GM23248 (cell line): Measurements from ENCODE around the gene COL4A5. TPM values are rescaled to one million over a fixed set of nuclear protein-coding genes. Genes with fewer than 3 reads are reported as not detected.

Experiments used
- DNase-seq: peaks from one replicate; pipeline ENCODE4 v3.0.0-alpha.2; 2015
- H2AFZ ChIP-seq: fragments of 200-600 bp; sonication (generic); 2 replicates; pipeline ENCODE4 v1.6.1; 2016; ENCODE audit warnings: antibody characterized with exemption
- H3F3A ChIP-seq: fragments of 200-600 bp; sonication (generic); 2 replicates; pipeline ENCODE4 v1.6.1; 2016; ENCODE audit warnings: mild to moderate bottlenecking, antibody characterized with exemption, mixed run types; ENCODE audit not compliant: insufficient read depth
- H3K27ac ChIP-seq: fragments of 200-600 bp; sonication (generic); 2 replicates; pipeline ENCODE4 v1.5.1; 2016; ENCODE audit warnings: mild to moderate bottlenecking
- H3K27me3 ChIP-seq: fragments of 200-600 bp; sonication (generic); replicated peaks from 2 replicates; pipeline ENCODE4 v1.6.1; 2016; ENCODE audit warnings: mild to moderate bottlenecking; ENCODE audit not compliant: insufficient read depth
- H3K36me3 ChIP-seq: fragments of 200-600 bp; sonication (generic); 2 replicates; pipeline ENCODE4 v1.6.1; 2016; ENCODE audit warnings: low read depth, mild to moderate bottlenecking
- H3K4me1 ChIP-seq: fragments of 200-600 bp; sonication (generic); 2 replicates; pipeline ENCODE4 v1.6.1; 2016; ENCODE audit warnings: mild to moderate bottlenecking; ENCODE audit not compliant: insufficient read depth
- H3K4me2 ChIP-seq: fragments of 200-600 bp; sonication (generic); one replicate; pipeline ENCODE4 v1.6.1; 2016; ENCODE audit warnings: mild to moderate bottlenecking; ENCODE audit not compliant: unreplicated experiment
- H3K4me3 ChIP-seq: fragments of 200-600 bp; sonication (generic); 2 replicates; pipeline ENCODE4 v1.5.1; 2016; ENCODE audit warnings: mild to moderate bottlenecking
- H3K79me2 ChIP-seq: fragments of 200-600 bp; sonication (generic); 2 replicates; pipeline ENCODE4 v1.6.1; 2016; ENCODE audit warnings: mild to moderate bottlenecking; ENCODE audit not compliant: insufficient read depth
- H3K9ac ChIP-seq: fragments of 200-600 bp; sonication (generic); 2 replicates; pipeline ENCODE4 v1.6.1; 2016; ENCODE audit warnings: mild to moderate bottlenecking
- H3K9me2 ChIP-seq: fragments of 200-600 bp; sonication (generic); 2 replicates; pipeline ENCODE4 v1.6.1; 2016; ENCODE audit warnings: mixed run types, mild to moderate bottlenecking, moderate library complexity; ENCODE audit not compliant: insufficient read depth
- H3K9me3 ChIP-seq: fragments of 200-600 bp; sonication (generic); one replicate; pipeline ENCODE4 v1.6.1; 2017; ENCODE audit warnings: low read depth
- H4K20me1 ChIP-seq: fragments of 200-600 bp; sonication (generic); 2 replicates; pipeline ENCODE4 v1.6.0; 2016; ENCODE audit not compliant: insufficient read depth
- EZH2 ChIP-seq: fragments of 200-600 bp; sonication (generic); IDR thresholded peaks from 2 replicates; pipeline ENCODE4 v1.6.1; 2018; ENCODE audit warnings: antibody characterized with exemption, mild to moderate bottlenecking; ENCODE audit not compliant: insufficient read depth, poor library complexity, severe bottlenecking
- EZH2phosphoT487 ChIP-seq: fragments of 200-600 bp; sonication (generic); IDR thresholded peaks from 2 replicates; pipeline ENCODE4 v1.6.1; 2018; ENCODE audit warnings: antibody characterized with exemption, moderate library complexity, mild to moderate bottlenecking, low read depth; ENCODE audit not compliant: insufficient read depth
- WGBS, 2 experiments: methylation state at CpG; one replicate each; pipeline ENCODE4 v1.1.6; 2015 to 2017; ENCODE audit warnings: low lambda C conversion rate in 2 of 2, low coverage in 1 of 2; ENCODE audit errors: missing lambda C conversion rate in 2 of 2; 5-methylcytosine and 5-hydroxymethylcytosine counted together
- in situ Hi-C: fragments of 300-500 bp; cut with MboI; formaldehyde crosslinking; loops from 2 replicates; pipeline ENCODE4 v1.15.0; 2020
- polyA plus RNA-seq: library from polyadenylated mRNA; unstranded; fragments of >200 nt; fragmentation: Nextera tagmentation; extraction: Ambion mirVana; gene quantifications from 2 replicates; pipeline ENCODE4 v1.2.1, GENCODE V29; 2016
- total RNA-seq: library from RNA; depleted of rRNA; stranded (reverse); fragments of >200 nt; shearing (Covaris generic); gene quantifications from 2 replicates; pipeline ENCODE4 v1.2.3, GENCODE V29; 2014

Gene COL4A5
- total and polyA plus RNA-seq, 2 experiments from 2014 or later = 5.3 to 14.4 TPM

DNA sequence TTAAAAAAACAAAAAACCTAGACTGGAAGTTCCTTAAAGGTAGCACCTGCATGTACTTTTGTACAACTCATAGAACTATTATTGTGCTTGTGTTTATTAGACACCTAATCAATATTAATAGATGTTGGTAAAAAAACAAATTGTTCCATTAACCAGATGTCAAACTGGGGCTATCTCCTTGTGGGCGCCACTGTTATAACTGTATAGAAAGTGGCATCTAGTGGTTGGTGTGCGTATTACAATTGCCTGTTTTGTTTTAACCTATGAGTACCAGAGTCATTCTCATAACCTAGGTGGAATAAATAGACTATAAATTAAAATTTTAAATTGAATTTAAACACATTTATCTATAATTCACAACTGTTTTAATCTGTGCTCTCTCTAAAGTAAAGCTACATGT lies 97.4 kb downstream of the COL4A5 start:
- no peaks in the 10 kb centered on the region for H3K79me2 ChIP-seq
- H3K4me2 ChIP-seq = no peak overlapping the region
- no peaks in the 10 kb centered on the region for H3K9me3 ChIP-seq
- in situ Hi-C loops = loop anchor here (10.0 kb wide), 1 partner anchor 312 kb away; no protein-coding TSS in a partner anchor
- no peak overlapping the region for H2AFZ ChIP-seq
- no peaks in the 10 kb centered on the region for H3K36me3 ChIP-seq
- peak; percentile 54 for DNase-seq
- TF ChIP-seq EZH2phosphoT487 (no peak), EZH2 (no peak)
- H3K27ac ChIP-seq = no peak overlapping the region
- no peak overlapping the region for H3K4me3 ChIP-seq
- H3F3A ChIP-seq = no peaks in the 10 kb centered on the region
- 6 to 14% methylated on average over 2 of the region's 2 CpGs for WGBS, 2 experiments
- H3K27me3 ChIP-seq = no peaks in the 10 kb centered on the region
- H3K9ac ChIP-seq = no peak overlapping the region
- no peaks in the 10 kb centered on the region for H3K4me1 ChIP-seq
- no peaks in the 10 kb centered on the region for H4K20me1 ChIP-seq
- H3K9me2 ChIP-seq = no peaks in the 10 kb centered on the region

DNA sequence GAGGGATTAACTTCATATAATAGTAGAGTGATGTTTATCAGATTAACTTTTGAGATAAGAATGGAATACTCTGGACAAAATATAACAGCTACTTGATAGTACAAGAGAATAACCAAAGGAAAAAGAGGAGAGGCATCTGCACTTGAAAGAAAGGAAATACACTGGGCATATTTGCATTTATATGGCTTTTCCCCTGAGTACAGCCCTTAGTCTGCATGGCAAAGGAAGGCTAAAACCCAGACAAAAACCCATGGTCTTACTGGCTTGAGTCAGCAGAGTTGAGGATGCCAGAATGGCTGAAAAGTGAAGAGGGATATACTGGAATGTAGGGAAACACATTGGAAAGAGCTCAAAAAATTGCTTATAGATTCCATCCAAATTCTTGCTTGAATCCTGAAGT lies 101.6 kb downstream of the COL4A5 start:
- H3K36me3 ChIP-seq = no peaks in the 10 kb centered on the region
- H3K9ac ChIP-seq = no peak overlapping the region
- TF ChIP-seq EZH2 (no peak), EZH2phosphoT487 (no peak)
- H3K4me2 ChIP-seq = no peak overlapping the region
- H3K27ac ChIP-seq = no peak overlapping the region
- H3F3A ChIP-seq = no peaks in the 10 kb centered on the region
- no peaks in the 10 kb centered on the region for H4K20me1 ChIP-seq
- no peak overlapping the region for H3K4me3 ChIP-seq
- H2AFZ ChIP-seq = no peak overlapping the region
- H3K79me2 ChIP-seq = no peaks in the 10 kb centered on the region
- no peaks in the 10 kb centered on the region for H3K4me1 ChIP-seq
- H3K27me3 ChIP-seq = no peaks in the 10 kb centered on the region
- no peaks in the 10 kb centered on the region for H3K9me3 ChIP-seq
- in situ Hi-C loops = no loop called here
- no peaks in the 10 kb centered on the region for H3K9me2 ChIP-seq
- no peak for DNase-seq

DNA sequence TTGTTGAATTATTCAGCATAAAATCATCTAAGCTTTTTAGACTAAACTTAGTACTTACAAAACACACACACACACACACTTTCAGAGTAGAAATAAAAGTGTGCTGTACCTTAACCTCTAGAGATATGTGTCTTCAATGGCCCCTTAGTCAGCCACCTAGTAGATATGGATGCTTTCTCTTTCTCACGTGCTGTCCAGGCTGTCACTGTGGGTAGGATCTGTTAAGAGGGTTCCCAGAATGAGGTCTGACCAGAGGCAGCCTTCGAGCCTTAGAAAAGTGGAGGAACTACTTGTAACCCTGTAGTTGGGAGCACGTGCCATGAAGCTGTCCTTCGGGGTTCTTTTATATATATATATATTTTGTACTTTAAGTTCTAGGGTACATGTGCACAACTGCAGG lies 117.9 kb downstream of the COL4A5 start:
- TF ChIP-seq EZH2 (no peak), EZH2phosphoT487 (no peak)
- Histone ChIP-seq H3K79me2 (no peaks in the 10 kb centered on the region), H3F3A (no peaks in the 10 kb centered on the region), H3K4me3 (no peak overlapping the region), H3K27ac (no peak overlapping the region), H2AFZ (no peak overlapping the region), H3K36me3 (no peaks in the 10 kb centered on the region), H4K20me1 (no peaks in the 10 kb centered on the region), H3K9me2 (no peaks in the 10 kb centered on the region), H3K4me2 (no peak overlapping the region), H3K27me3 (no peaks in the 10 kb centered on the region), H3K9ac (no peak overlapping the region), H3K9me3 (no peaks in the 10 kb centered on the region), H3K4me1 (no peaks in the 10 kb centered on the region)
- DNase-seq = no peak
- in situ Hi-C loops = no loop called here
- WGBS, 2 experiments = 64 to 66% methylated on average over 4 of the region's 4 CpGs

DNA sequence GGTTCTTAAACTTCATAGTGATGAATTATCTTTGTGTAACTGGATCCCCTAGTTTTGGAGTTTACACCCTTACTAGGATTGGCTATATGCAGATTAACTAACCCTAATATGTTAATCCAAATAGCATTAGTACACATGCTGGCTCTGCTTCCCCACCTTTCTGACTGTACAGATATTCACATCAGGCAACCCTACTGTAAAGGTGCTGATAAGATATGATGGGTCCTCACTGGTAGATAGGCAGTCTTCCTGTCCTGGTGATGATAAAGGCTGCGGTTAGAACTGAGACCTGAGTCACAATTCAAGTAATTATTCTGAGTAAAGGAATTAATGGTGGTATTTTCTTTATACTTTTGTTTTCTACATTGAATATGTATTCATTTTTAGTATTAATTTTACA lies 118.6 kb downstream of the COL4A5 start:
- H3K9me3 ChIP-seq = no peaks in the 10 kb centered on the region
- no peaks in the 10 kb centered on the region for H3K79me2 ChIP-seq
- in situ Hi-C loops = no loop called here
- no peaks in the 10 kb centered on the region for H3F3A ChIP-seq
- H4K20me1 ChIP-seq = no peaks in the 10 kb centered on the region
- no peak overlapping the region for H3K4me3 ChIP-seq
- no peaks in the 10 kb centered on the region for H3K4me1 ChIP-seq
- H3K27ac ChIP-seq = no peak overlapping the region
- no peaks in the 10 kb centered on the region for H3K9me2 ChIP-seq
- no peaks in the 10 kb centered on the region for H3K36me3 ChIP-seq
- H3K27me3 ChIP-seq = no peaks in the 10 kb centered on the region
- no peak for DNase-seq
- no peak overlapping the region for H3K4me2 ChIP-seq
- WGBS, 2 experiments = 64 to 82% methylated on average over 1 of the region's 1 CpG
- no peak overlapping the region for H2AFZ ChIP-seq
- no peak for TF ChIP-seq EZH2
- TF ChIP-seq EZH2phosphoT487 = no peak
- H3K9ac ChIP-seq = no peak overlapping the region

DNA sequence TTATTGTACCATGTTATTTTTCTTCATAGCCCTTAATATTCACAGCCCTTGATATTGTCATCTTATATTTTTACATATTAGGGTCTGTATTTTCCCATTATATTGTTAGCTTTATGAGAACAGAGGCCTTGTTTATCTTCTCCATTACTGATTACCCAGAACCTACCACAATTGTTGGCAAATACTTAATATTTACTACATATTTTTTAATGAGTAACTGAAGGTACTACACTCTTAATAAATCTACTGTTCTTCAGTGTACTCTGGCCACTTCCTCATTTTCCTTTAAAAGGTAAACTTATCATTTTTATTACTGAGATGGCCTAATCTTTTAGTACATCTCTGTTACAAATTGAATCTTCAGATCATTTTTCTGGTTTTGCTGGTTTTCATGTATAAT lies 133.5 kb downstream of the COL4A5 start:
- Histone ChIP-seq H3K79me2 (no peaks in the 10 kb centered on the region), H3K9ac (no peak overlapping the region), H3K27ac (no peak overlapping the region), H3K4me3 (no peak overlapping the region), H3K4me1 (no peaks in the 10 kb centered on the region), H2AFZ (no peak overlapping the region), H3K4me2 (no peak overlapping the region), H3K27me3 (no peaks in the 10 kb centered on the region), H3F3A (no peaks in the 10 kb centered on the region), H3K36me3 (no peaks in the 10 kb centered on the region), H4K20me1 (no peaks in the 10 kb centered on the region), H3K9me3 (no peaks in the 10 kb centered on the region), H3K9me2 (no peaks in the 10 kb centered on the region)
- TF ChIP-seq EZH2 (no peak), EZH2phosphoT487 (no peak)
- DNase-seq = no peak
- in situ Hi-C loops = no loop called here
